Mesodermal cell (in vitro differentiated cells): Measurements from ENCODE around the gene KIFAP3.

Source experiments
- H3K27ac ChIP-seq: 2 replicates; pipeline ENCODE4 v1.7.0; 2013; ENCODE audit warnings: mild to moderate bottlenecking, low read depth, low read length, moderate library complexity; ENCODE audit not compliant: severe bottlenecking
- H3K36me3 ChIP-seq: 2 replicates; pipeline ENCODE4 v1.7.1; 2013; ENCODE audit warnings: mild to moderate bottlenecking, low read length, moderate library complexity; ENCODE audit not compliant: control insufficient read depth, insufficient read depth
- H3K4me1 ChIP-seq: one replicate; pipeline ENCODE4 v1.7.1; 2013; ENCODE audit warnings: mild to moderate bottlenecking, low read length; ENCODE audit not compliant: insufficient read depth, control insufficient read depth, poor library complexity, severe bottlenecking
- H3K4me3 ChIP-seq: 2 replicates; pipeline ENCODE4 v1.7.0; 2013; ENCODE audit warnings: low read length, control low read depth, mild to moderate bottlenecking; ENCODE audit not compliant: insufficient read depth, poor library complexity, severe bottlenecking; ENCODE audit errors: extremely low read depth
- H3K9me3 ChIP-seq: 2 replicates; pipeline ENCODE4 v1.7.1; 2013; ENCODE audit warnings: mild to moderate bottlenecking, low read length, moderate library complexity; ENCODE audit not compliant: control insufficient read depth
- WGBS, 2 experiments: methylation state at CpG; one replicate each; pipeline ENCODE4 v1.1.5; 2013; ENCODE audit warnings: missing lambda C conversion rate in 2 of 2; ENCODE audit not compliant: insufficient coverage in 2 of 2; 5-methylcytosine and 5-hydroxymethylcytosine counted together

The KIFAP3 gene

DNA sequence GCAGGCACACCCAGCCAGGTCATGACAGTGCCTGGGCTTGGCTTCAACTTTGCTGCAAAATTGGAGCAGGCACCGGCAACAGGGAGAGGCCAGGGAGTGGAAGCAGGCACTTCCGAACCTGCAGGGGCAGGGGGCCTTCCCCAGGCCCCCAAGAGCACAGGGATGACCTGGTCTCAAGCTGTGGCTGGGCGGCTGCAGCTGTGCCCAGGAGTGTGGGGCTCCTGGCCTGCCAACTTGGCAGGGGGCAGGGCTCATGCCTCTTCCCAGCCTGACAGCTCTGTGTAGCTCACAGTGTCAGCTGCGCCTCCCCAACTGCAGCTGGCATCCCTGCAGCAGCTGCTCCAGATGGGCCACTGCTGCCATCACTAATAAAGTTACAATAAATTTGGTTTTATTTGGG is 129.3 kb downstream of the KIFAP3 start:
- Histone ChIP-seq H3K27ac (no peak overlapping the region), H3K4me1 (no peaks in the 10 kb centered on the region), H3K4me3 (no peak overlapping the region), H3K9me3 (no peaks in the 10 kb centered on the region), H3K36me3 (no peaks in the 10 kb centered on the region)
- 78 to 96% methylated on average over 3 of the region's 4 CpGs for WGBS, 2 experiments

DNA sequence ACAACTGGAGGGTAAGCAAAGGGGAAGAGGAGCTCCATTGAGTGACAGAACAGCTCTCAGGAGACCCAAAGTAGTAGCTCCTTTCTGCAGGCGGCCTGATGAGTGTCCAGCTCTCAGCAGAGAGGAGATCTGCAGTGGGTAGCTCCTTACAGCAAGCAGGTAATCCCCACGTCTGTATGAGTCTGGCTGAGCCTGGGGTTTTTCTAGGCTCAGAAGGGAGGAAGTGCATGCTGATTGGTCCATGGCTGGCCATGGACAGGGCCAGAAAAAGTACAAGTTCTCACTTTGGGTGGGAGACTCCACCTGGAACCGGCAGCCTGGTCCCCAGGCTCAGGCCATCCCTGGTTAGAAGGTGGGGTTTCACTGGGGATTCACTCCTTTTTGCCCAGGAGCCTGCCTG is 129.9 kb downstream of the KIFAP3 start:
- Histone ChIP-seq H3K4me1 (no peaks in the 10 kb centered on the region), H3K36me3 (no peaks in the 10 kb centered on the region), H3K4me3 (no peak overlapping the region), H3K27ac (no peak overlapping the region), H3K9me3 (no peaks in the 10 kb centered on the region)
- 89 to 100% methylated on average over 2 to 3 of the region's 3 CpGs for WGBS, 2 experiments

DNA sequence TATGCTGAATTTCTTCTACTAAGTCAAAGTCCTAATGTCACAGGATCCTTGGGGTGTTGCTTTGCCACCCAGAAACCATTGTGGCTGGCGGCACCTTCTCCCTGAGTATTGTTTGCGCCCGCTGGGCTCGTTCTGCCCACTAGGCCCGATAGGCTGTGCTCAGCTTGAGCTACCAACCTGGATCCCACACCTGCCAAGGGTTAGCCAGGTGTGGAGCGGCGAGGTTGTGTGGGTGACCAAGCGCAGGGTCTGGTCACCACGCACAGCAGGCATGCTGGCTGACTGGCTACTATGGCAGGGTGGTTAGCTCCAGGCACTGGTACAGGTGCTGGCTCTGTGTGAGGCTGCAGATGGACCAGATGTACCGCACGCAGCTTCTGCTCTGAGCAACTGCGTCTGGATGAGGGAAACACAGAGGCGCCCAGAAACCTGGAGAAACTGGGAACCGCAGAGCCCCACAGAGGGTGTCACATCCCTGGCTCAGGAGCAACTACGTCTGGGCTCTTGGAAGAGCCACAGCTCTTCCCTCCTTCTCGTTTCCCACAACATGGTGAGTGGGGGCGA is 130.4 kb downstream of the KIFAP3 start:
- Histone ChIP-seq H3K36me3 (no peaks in the 10 kb centered on the region), H3K27ac (no peak overlapping the region), H3K4me1 (no peaks in the 10 kb centered on the region), H3K9me3 (no peaks in the 10 kb centered on the region), H3K4me3 (no peak overlapping the region)
- 97% methylated on average over 14 to 15 of the region's 17 CpGs for WGBS, 2 experiments

DNA sequence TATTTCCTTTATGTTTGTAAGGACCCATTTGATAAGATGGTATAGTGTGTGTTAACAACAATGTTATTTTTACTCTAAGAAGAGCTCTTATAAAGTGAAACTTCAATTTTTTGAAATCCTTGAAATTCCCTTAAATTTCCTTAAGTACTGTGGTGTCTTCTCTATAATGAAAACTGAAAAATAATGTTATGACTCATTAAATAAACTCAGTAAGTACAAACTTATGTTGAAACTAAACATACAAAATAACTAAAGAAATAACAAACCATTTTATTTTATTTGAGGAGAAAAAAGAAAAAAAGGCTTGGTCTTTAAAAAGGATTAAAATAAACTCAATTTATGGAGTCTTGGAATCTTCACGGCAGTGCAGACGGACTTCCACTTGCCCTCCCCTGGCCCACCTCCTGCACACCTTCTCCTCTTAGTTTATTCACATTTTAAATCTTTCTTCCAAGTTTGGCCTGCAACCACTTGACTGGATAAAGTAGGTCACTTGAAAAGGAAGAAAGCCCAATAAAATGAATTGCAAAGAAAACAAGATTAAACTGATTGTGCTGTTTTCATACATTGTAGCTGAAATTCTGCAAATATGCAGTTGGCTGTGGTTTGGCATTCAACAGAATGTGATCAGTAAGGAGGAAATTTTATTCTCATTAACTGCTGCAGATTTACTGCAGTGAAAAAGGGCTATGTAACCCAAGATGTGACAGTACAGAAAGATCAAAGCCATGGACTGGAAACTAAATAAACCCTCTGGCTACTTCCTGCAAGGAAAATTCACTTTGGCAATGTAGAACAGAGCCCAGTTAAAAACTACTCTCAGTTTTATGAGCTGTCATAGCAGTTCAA is 132.3 kb downstream of the KIFAP3 start:
- no peaks in the 10 kb centered on the region for H3K36me3 ChIP-seq
- WGBS, 2 experiments, result 100% methylated on average over 2 of the region's 2 CpGs; no CpG with 5 or more reads in 1 of the 2 experiments
- H3K9me3 ChIP-seq, result no peaks in the 10 kb centered on the region
- no peak overlapping the region for H3K4me3 ChIP-seq
- no peaks in the 10 kb centered on the region for H3K4me1 ChIP-seq
- H3K27ac ChIP-seq, result no peak overlapping the region

DNA sequence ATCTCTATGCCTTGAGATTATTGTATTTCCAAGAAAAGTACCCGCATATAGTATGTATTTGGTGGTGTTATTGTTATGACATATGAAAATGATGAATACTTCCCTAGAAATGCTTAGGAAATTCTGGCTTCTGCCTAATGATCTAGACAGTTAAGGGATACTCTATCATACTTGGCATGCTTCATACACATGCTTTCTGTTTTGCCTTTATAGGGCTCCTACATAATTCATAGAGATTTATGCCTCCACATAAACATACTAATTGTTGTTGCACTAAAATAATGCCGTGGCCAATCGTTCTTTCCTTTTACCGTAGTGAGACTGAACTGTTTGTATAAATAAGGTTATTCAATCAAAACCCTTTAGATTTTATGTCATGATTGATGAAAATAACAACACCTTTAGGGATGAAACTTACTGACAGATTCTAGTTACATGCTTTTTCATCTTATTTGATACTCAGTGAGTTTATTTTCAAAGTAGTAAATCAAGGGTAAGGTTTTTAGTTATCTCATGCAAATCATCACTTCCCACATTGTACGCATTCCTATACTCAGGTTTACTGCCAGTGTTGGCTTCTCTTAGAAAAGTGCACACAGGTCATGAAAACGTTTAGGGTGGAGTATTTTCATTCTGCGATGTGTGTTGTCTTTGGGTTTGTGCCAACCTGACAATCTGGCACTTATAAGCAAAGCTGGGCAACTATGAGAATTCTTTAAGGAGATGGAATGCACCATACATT is 140.3 kb downstream of the KIFAP3 start:
- H3K9me3 ChIP-seq, result no peaks in the 10 kb centered on the region
- H3K4me3 ChIP-seq, result no peak overlapping the region
- H3K4me1 ChIP-seq, result peaks cover 7% of the 10 kb centered on the region
- no peak overlapping the region for H3K27ac ChIP-seq
- no CpG with 5 or more reads among the region's 7 CpGs for WGBS, 2 experiments
- no peaks in the 10 kb centered on the region for H3K36me3 ChIP-seq

DNA sequence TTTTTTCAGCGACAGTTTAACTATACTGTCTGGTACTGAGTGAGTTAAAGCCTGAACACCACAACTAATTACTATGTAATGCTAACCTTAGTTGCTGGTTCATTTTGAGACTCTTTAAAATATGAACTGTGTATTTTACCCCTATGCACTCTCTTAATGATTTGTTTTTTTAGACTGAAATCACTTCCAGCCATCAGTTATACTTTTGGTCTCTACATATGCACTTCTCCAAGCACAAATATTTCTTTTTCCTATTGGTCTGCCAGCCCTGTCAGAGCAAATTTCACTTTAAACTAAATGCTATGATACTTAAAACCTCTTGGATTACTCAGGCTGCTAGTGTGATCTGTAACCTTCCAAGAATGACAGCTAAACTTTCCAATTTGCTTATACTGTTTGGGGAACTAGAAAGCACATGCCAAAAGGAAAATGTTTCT is 142.7 kb downstream of the KIFAP3 start:
- Histone ChIP-seq H3K27ac (no peak overlapping the region), H3K4me1 (peaks cover 7% of the 10 kb centered on the region), H3K4me3 (no peak overlapping the region), H3K9me3 (no peaks in the 10 kb centered on the region), H3K36me3 (no peaks in the 10 kb centered on the region)
- WGBS, 2 experiments, result no CpG with 5 or more reads among the region's 1 CpG

DNA sequence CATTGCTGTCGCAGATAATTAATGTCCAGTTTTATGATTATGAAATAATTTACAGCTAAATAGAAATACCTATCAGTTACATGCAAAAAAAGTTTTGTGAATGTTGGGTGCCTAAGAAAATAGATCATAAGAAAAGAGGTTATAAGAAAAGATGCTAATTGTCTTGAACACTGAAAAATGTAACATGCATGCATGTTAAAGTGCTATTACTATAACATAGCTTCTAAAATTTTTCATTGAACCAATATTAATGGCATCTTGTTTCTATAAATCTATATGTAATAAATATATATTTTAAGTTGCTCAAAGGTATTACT is 145.3 kb downstream of the KIFAP3 start:
- Histone ChIP-seq H3K27ac (no peak overlapping the region), H3K36me3 (no peaks in the 10 kb centered on the region), H3K4me3 (no peak overlapping the region), H3K9me3 (no peaks in the 10 kb centered on the region), H3K4me1 (peaks cover 13% of the 10 kb centered on the region)
- no CpG with 5 or more reads among the region's 1 CpG for WGBS, 2 experiments

DNA sequence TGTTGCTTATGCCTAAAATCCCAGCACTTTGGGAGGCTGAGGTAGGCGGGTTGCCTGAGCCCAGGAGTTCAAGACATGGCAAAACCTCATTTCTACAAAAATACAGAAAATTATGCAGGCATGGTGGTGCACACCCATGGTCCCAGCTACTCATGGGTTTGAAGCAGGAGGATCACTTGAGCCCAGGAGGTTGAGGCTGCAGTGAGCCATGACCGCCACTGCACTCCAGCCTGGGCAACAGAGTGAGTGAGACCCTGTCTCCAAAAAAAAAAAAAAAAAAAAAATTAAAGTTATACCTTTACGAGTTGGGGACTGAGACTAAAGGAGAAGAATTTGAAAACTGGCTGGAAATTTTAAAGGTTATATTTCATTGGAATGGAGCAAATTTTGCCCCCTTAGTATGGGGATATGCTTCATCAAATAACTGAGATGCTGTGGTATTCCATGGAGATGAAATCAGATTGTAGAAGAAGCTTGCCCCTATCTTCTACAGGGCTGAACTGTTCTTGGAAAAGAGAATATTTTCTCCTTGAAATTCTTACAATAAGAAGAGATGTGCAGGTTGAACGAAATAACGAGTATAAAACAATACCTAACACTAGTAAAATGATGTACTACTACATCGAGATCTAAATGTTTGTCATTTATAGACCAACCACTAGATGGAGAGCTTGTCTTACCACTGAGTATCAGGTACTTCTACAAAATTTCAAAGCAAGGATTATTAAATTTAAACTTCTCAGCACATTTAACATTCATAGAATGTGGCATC is 145.9 kb downstream of the KIFAP3 start:
- H3K4me3 ChIP-seq, result no peak overlapping the region
- H3K27ac ChIP-seq, result no peak overlapping the region
- no peaks in the 10 kb centered on the region for H3K36me3 ChIP-seq
- WGBS, 2 experiments, result 100% methylated on average over 1 of the region's 6 CpGs; no CpG with 5 or more reads in 1 of the 2 experiments
- peaks cover 13% of the 10 kb centered on the region for H3K4me1 ChIP-seq
- H3K9me3 ChIP-seq, result no peaks in the 10 kb centered on the region

DNA sequence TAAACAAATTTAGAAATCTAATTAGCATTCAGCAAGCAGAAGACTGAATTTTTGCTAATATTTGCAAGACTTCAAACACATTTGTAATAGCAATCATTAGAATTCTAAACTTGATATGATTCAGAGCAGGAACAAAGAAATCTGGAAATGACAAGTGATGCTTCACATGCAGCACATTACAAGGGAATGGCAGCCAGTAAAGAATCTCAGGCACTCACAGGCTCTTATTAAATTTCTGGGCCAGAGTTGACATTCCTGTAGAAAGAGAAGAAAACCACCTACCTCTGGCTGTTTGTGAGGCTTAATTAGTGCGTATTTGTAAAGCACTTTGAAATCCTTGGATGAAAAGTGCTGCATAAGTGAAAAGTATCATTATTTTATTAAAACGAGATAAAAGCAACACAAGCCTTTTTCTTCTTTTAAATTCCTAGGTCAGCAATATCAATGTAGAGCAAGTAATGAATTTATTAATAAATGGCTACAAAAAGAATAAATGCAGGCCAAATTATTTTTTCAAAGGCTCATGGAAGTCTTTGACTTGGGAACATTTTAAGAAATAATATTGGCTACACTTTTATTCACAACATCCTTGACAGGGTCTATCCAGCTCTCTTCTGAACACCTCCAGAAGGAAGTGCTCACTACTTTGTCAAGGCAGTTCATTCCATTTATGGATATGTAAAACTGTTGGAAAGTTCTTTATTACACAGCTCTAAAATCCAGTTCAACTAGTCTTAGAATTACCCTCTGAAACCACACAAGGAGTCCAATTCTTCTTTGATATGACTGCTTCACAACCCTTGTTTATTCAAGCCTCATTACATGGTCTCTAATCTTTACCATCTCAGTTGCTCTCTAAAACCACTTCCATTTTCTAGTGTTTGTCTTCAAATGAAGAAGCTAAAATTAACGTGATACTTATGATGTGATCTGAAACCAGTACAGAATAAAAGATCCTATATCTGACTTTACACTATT is 148.7 kb downstream of the KIFAP3 start:
- H3K27ac ChIP-seq, result peak overlapping the region; percentile 78
- no peak overlapping the region for H3K4me3 ChIP-seq
- no peaks in the 10 kb centered on the region for H3K36me3 ChIP-seq
- no CpG with 5 or more reads among the region's 3 CpGs for WGBS, 2 experiments
- no peaks in the 10 kb centered on the region for H3K9me3 ChIP-seq
- peaks cover 6% of the 10 kb centered on the region for H3K4me1 ChIP-seq
